Stimulated activated CD8-positive, alpha-beta memory T cell treated with anti-CD3 and anti-CD28 coated beads, Interleukin-4, amount 100 ng/mL, for 48 hours (primary cell): ENCODE data around the gene CENPV.
"Not testable (repeated sequence)": the region's sequence is repeated elsewhere in the genome, so short reads cannot be mapped to it uniquely, and the experiment has no call there.

Experiments
- DNase-seq: peaks from one replicate; pipeline ENCODE4 v3.0.0-alpha.2; 2020

CENPV gene

GRCh38 chr17:16312061-16312460, 41.2 kb downstream of the CENPV start:
- not testable (repeated sequence) for DNase-seq

DNA sequence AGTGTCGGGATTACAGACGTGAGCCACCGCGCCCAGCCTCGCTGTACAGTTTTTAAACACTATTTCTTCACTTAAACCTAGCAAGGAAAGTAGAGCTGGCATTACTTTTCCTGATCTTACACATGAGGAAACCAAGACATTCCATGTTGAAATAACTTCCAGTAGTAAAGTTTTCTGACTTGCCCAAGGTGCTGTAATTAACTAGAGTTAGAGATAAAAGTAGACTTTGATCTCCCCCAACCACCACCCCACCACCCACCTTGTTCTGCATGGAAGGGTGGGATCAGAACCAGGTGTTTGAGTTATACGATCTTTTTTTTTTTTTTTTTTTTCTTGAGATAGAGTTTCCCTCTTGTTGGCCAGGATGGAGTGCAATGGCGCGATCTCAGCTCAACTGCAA, 47.1 kb downstream of the CENPV start:
- no peak for DNase-seq

DNA sequence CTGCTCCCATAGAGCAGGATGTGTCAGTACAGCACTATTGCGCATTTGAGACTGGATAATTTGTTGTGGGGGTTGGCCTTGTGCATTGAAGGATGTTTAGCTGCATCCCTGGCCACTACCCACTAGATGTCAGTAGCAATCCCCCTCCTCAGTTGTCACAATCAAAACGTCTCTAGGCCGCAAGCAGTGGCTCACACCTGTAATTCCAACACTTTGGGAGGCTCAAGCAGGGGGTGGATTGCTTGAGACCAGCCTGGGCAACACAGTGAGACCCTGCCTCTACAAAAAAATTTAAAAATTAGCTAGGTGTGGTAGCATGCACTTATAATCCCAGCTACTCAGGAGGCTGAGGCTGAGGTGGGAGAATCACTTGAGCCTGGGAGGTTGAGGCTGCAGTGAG, 48.4 kb downstream of the CENPV start:
- no peak for DNase-seq

DNA sequence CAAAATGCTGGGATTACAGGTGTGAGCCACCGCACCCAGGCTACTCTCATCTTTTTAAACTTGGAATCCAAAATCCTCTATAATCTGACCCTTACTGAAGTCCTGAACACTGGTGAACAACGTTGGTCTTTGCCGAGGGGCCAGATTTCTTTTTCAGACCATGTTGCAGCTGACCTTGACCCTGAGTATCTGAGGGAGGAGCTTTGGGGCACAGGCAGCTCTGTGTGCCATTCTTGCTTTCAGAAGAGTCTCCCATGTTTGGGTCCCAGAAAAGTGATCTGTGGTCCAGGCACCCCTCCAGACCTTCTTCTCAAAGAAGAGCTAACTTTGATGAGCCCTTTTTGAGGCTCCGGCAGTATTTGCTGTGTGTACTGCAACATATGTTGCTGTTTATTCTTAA, 50.4 kb downstream of the CENPV start:
- no peak for DNase-seq

DNA sequence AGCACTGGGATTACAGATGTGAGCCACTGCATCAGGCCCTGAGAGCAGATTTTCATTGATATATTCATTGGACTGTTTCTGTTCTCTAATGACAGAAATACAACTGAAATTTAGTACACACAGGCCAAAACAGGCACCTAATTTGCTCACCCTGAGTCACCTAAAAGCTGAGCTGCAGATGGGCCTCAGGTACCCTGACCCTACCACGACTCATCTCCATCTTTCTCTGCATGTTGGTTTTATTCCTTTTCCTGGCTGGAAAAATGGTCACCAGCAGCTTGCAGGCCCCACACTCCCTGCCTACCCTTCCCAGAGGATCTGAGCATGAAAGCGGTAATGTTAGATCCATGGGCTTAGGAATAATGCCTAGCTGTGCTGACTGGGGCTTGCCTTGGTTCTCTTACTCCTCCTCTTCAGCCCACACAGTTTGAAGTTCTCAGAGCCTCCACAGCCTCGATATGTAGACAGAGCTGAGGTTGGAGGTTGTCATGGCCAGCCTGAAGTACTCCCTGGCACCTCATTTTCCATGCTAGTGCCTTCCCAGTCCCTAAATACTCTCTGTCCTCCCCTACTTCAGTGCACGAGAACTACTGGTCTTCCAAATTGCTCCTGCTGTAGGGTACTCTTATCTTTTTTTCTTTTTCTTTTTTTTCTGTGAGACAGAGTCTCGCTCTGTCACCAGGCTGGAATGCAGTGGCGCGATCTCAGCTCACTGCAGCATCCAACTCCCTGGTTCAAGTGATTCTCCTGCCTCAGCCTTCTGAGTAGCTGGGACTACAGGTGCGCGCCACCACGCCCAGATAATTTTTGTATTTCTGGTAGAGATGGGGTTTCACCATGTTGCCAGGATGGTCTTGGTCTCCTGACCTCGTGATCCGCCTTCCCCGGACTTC, 51.1 kb downstream of the CENPV start:
- DNase-seq: no peak

DNA sequence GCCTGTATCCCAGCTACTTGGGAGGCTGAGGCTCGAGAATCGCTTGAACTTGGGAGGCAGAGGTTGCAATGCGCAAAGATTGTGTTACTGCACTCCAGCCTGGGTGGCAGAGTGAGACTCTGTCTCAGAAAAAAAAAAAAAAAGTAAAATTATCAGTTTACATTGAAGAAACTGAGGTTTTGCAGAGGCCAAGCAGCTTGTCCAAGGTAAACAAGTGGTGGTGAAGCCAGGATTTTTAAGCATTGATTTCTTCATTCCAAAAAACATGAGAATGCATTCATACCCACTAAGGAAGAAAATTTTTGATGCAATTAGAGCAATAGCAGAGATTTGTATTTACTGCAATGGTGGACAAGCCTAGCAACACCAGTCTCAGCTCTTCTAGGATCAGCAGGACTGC, 52.7 kb downstream of the CENPV start:
- DNase-seq: no peak

GRCh38 chr17:16298140-16298662, 55.1 kb downstream of the CENPV start:
- DNase-seq: no peak

DNA sequence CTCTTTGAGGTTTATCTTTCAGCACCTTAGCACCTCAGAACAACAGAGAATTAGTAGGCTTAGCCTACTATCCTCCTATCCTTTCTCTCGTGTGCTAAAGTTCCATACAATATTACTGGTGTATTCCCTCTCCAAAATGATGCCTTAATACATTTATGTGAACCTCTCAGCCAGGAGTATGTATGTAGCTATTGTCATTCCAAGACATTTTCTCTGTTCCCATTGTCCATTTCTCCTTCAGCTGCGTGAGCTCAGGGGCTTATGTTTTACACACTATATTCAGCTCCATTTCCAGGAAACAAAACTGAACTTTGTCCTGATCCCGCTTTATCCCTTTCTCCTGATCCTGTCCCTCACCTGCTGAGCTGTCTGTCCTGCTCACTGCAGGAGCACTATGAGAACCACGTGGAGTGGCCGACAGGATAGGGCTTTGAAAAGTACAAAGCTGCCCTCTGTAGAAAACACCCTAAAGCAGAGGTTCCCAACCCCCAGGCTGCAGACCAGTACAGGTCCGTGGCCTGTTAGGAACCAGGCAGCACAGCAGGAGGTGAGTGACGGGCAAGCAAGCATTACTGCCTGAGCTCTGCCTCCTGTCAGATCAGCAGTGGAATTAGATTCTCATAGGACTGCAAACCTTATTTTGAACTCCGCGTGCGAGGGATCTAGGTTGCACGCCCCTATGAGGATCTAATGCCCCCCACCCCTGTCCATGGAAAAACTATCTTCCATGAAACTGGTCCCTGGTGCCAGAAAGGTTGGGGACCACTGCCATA, 55.7 kb downstream of the CENPV start:
- DNase-seq: no peak

- DNase-seq: not testable (repeated sequence)
Measured at GRCh38 chr17:16296072-16296471, 57.2 kb downstream of the CENPV start.

GRCh38 chr17:16294560-16294959, 58.7 kb downstream of the CENPV start:
- no peak for DNase-seq

GRCh38 chr17:16293931-16294330, 59.3 kb downstream of the CENPV start:
- DNase-seq: no peak
